ENCODE measurements around the gene HYDIN. TPM values are rescaled to one million over a fixed set of nuclear protein-coding genes. Genes with fewer than 3 reads are reported as not detected.
"Not testable (repeated sequence)": the region's sequence is repeated elsewhere in the genome, so short reads cannot be mapped to it uniquely, and the experiment has no call there.

HYDIN gene
- total RNA-seq, 2 experiments from 2014 or later, result not detected

DNA sequence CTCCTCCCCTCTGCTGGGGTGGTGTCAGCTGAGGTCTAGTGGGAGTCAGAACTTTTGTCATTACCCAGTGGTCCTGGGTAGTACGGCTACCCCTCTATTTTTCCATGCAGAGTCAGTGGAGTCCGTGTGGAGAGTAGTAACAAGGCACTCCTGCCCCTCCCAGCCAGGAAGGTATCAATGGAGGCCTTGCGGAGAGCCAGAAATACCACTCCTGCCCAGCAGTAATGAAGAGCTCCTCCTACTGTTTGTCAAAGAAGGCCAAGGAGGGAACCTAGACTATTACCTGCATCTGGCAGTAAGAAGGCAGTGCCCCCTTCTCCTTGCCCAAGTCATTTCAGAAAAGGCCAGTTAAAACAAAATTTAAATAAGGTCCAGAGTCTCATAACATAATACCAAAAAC is 262.2 kb downstream of the HYDIN start:
- H3K9me3 Mint-ChIP-seq; DNase-seq; H3K27ac Mint-ChIP-seq; H3K27me3 Mint-ChIP-seq; H3K4me3 Mint-ChIP-seq; H3K4me1 Mint-ChIP-seq (ENCODE audit: low read depth); CTCF ChIA-PET; POLR2A ChIA-PET; intact Hi-C loops (cut with micrococcal nuclease); ATAC-seq; H3K36me3 Mint-ChIP-seq (ENCODE audit: low read depth): not testable (repeated sequence)

DNA sequence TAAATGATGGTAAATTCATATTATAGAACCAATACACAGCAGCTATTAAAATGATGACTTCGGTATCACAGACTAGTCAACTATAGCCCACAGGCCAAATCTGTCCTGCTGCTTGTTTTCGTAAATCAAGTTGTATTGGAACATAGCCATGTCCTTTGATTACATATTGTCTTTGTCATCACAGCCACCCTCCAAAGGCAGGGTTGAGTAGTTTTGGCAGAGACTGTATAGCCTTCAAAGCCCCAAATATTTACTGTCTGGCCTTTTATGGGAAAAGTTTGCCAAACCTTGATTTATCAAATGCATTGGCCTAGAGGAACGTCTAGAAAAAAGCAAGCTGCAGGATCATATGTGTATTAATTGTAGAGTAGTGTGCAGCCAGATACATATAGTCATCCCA is 270.4 kb downstream of the HYDIN start:
- DNase-seq; POLR2A ChIA-PET; H3K4me3 Mint-ChIP-seq; H3K9me3 Mint-ChIP-seq; H3K27me3 Mint-ChIP-seq; intact Hi-C loops (cut with micrococcal nuclease); CTCF ChIA-PET; ATAC-seq; H3K4me1 Mint-ChIP-seq (ENCODE audit: low read depth); H3K27ac Mint-ChIP-seq; H3K36me3 Mint-ChIP-seq (ENCODE audit: low read depth): not testable (repeated sequence)

DNA sequence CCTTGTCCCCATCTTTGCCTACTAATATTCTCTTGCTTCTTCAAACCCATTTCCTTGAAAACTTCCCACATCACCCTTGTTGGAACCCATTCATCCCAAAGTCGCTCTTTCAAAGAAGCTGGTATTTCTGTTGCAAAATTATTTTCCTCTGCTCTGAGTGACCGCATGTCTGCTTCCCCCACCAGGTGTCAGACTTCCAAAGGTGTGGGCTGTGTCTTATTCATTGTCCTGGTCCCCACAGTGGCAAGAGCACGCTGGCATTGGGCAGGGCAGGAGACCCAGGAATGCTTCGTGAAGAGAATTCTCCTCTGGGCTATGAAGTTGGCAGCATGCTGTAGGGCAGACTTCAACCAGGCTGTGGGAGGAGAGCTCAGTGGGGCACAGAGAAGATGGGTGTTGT is 275.6 kb downstream of the HYDIN start:
- H3K9me3 Mint-ChIP-seq; H3K36me3 Mint-ChIP-seq (ENCODE audit: low read depth); CTCF ChIA-PET; H3K27ac Mint-ChIP-seq; H3K27me3 Mint-ChIP-seq; DNase-seq; ATAC-seq; H3K4me1 Mint-ChIP-seq (ENCODE audit: low read depth); intact Hi-C loops (cut with micrococcal nuclease); POLR2A ChIA-PET; H3K4me3 Mint-ChIP-seq: not testable (repeated sequence)

DNA sequence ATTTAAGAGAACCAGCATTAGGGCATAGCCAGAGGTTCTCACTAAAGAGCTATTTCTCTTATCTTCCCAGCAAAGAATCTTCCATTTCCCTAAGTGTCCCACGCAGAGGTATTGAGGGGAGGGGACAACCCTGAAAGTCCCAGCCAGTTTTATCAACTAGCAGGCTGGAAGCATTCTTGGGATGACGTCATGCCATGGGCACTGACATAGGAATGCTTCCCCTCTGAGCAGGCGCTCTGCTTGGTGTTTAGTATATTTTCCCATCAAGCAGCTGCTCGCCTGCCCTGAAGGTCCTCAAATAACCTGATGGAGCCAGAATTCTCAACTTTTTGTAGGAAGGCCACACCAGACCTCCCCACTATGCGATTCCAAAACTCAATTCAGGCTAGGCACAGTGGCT is 276.7 kb downstream of the HYDIN start:
- H3K27ac Mint-ChIP-seq; H3K27me3 Mint-ChIP-seq; H3K4me1 Mint-ChIP-seq (ENCODE audit: low read depth); H3K4me3 Mint-ChIP-seq; intact Hi-C loops (cut with micrococcal nuclease); H3K9me3 Mint-ChIP-seq; H3K36me3 Mint-ChIP-seq (ENCODE audit: low read depth); ATAC-seq; CTCF ChIA-PET; POLR2A ChIA-PET; DNase-seq: not testable (repeated sequence)

DNA sequence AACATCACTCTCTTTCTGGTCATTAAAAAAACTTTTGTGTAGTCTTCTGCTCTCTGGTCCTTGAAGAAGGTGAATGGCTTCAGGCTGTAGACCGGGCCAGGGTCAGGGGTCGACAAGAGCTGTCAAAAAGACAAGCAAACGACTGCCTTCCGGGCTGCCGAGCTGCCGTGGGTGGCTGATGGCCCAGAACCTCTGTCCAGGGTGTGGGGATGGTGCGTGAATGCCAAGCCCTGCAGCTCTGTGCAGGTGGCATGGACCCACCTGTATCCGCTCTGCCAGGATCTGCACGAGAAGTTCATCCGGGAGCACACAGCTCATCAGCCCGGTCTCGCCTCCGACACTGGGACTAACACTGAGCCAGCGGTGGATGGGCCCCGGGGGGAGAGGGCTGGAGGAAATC is 287.0 kb downstream of the HYDIN start:
- intact Hi-C loops (cut with micrococcal nuclease); H3K27ac Mint-ChIP-seq; CTCF ChIA-PET; H3K4me1 Mint-ChIP-seq (ENCODE audit: low read depth); ATAC-seq; H3K4me3 Mint-ChIP-seq; H3K27me3 Mint-ChIP-seq; POLR2A ChIA-PET; DNase-seq; H3K9me3 Mint-ChIP-seq; H3K36me3 Mint-ChIP-seq (ENCODE audit: low read depth): not testable (repeated sequence)

DNA sequence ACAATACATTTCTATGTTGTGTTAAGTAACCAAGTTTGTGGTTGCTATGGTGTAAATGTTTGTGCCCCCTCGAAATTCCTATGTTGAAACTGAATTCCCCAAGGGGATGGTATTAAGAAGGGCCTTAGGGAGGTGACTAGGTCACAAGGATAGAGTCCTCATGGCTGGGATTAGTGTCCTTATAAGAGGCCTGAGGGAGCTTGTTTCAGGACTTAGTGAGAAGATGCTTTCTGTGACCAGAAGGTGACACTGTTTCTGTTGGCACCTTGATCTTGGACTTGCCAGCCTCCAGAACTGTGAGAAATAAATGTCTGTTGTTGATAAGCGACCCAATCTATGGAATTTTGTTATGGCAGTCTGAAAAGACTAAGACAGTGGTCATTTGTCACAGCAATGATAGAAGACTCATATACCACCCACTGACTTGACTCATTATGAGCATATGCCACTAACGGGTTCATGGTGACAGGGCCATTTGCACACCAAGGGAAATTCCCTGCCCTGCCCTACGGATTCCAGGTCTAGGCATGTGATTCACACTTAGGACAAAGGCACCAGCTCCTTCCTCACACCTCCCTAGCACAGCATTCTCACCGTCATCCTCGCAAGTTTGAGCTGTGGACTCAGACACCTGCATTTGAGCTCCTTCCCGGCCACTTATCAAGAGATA is 290.7 kb downstream of the HYDIN start:
- H3K36me3 Mint-ChIP-seq (ENCODE audit: low read depth); H3K4me3 Mint-ChIP-seq; H3K27me3 Mint-ChIP-seq; CTCF ChIA-PET; POLR2A ChIA-PET; H3K9me3 Mint-ChIP-seq; H3K4me1 Mint-ChIP-seq (ENCODE audit: low read depth); H3K27ac Mint-ChIP-seq; intact Hi-C loops (cut with micrococcal nuclease); DNase-seq: not testable (repeated sequence)
- peak; percentile 27 for ATAC-seq

DNA sequence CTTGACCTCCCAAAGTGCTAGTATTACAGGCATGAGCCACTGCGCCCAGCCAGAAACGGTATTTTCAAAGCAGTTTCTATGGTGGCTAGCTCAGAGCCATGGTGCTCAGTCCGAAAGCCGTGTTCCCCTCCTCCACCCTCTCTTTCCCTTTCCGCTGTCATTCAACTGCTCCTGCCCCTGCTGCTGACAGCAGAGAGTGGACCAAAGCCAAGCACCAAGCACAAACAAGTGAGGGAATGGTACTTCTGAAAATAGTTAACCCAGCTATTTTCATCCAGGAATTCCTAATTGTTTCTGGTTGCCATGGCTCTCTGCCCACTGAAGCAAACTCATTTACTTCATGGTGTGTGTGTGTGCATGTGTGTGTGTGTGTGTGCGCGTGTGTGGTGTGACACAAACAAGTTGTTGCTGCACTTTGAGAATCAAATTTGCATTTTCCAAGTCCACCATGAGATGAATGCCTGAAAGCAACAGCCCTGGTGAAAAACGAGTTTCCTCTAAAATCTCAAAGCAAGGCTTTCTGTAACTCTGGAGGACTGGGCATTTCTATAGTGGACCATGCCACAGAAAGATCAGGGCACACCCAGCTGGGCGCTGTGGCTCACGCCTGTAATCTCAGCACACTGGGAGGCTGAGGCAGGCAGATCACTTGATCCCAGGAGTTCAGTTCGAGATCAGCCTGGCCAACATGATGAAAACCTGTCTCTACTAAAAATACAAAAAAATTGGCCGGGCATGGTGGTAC is 293.6 kb downstream of the HYDIN start:
- ATAC-seq; H3K4me3 Mint-ChIP-seq; H3K27ac Mint-ChIP-seq; CTCF ChIA-PET; H3K36me3 Mint-ChIP-seq (ENCODE audit: low read depth); H3K9me3 Mint-ChIP-seq; POLR2A ChIA-PET; H3K4me1 Mint-ChIP-seq (ENCODE audit: low read depth); DNase-seq; H3K27me3 Mint-ChIP-seq; intact Hi-C loops (cut with micrococcal nuclease): not testable (repeated sequence)

DNA sequence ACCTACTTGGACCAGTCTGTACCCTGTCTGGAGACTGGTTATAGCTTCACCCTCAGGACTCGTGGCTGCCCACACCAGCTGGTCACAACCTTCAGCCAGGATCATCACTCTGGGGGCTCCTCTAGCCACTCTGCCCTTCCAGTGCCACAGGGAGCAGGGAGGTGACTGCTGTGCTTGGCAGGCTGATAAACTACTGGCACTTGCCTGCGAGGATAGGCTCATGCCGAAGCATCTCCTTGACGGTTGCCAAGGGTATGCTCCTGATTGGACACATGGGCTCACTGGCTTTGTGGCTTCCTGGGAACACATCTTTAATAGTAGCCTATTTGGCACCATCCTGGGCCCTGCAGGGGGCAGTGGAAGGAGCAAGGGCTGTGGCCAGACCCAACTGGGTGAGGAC is 295.2 kb downstream of the HYDIN start:
- H3K36me3 Mint-ChIP-seq (ENCODE audit: low read depth); H3K27me3 Mint-ChIP-seq; ATAC-seq; DNase-seq; POLR2A ChIA-PET; H3K9me3 Mint-ChIP-seq; H3K4me1 Mint-ChIP-seq (ENCODE audit: low read depth); H3K4me3 Mint-ChIP-seq; CTCF ChIA-PET; intact Hi-C loops (cut with micrococcal nuclease); H3K27ac Mint-ChIP-seq: not testable (repeated sequence)

DNA sequence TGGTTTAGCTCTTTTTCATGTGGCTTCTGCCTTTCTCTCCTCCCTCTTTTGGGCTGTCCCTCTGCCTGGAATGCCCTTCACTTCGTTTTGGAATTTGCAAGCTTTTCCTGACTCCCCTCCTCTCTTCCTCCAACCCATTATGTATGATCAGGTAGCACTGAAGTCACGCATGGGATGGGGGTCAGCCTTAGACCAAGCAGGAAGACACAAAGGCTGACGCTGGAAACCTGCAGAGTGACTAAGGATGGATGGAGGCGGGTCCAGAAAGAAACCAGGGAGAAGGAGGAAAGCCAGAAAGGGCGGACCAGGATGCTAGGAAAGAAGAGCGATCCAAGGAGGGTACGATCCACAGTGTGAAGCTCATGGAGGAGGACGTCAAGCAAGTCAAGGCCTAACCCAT is 296.8 kb downstream of the HYDIN start:
- H3K4me3 Mint-ChIP-seq; H3K36me3 Mint-ChIP-seq (ENCODE audit: low read depth); H3K4me1 Mint-ChIP-seq (ENCODE audit: low read depth); intact Hi-C loops (cut with micrococcal nuclease); DNase-seq; POLR2A ChIA-PET; ATAC-seq; H3K9me3 Mint-ChIP-seq; H3K27me3 Mint-ChIP-seq; H3K27ac Mint-ChIP-seq; CTCF ChIA-PET: not testable (repeated sequence)

DNA sequence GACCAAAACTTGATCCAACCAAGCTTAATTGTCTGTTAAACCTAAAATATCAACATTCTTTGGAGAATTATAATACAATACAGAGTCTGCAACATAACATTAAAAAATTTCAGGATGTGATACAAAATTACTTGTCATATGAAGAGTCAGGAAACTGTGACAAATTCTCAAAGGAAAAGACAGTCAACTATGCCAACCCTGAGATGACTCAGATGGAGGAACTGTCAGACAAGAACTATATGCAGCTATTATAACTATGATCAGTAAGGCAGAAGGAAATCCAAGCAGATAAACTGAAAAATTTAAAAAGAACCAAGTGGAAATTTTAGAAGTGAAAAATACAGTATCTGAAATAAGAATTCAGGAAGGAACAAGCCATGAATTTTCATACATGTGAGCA is 299.8 kb downstream of the HYDIN start:
- H3K27me3 Mint-ChIP-seq; H3K36me3 Mint-ChIP-seq (ENCODE audit: low read depth); POLR2A ChIA-PET: not testable (repeated sequence)

DNA sequence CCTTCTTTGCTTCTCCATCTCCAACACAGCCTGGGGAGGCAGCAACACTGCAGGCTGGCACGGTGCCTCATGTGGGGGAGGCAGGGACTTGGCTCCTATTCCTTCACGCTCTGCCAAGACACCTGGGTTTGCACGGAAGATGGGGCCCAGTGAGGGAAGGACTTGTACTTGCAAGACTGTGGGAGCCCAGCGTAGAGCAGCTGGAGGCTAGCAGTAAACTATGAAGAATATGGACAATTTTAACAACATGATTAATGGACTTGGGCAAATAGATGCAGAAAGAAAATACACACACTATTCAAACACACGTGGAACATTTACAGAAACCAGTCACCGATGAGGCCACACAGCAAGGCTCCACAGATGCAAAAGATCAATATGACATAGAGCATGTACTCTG is 308.4 kb downstream of the HYDIN start:
- ATAC-seq, result not testable (repeated sequence)

More for the DNA sequence above, 299.8 kb downstream of the HYDIN start:
- DNase-seq; H3K4me3 Mint-ChIP-seq; CTCF ChIA-PET; H3K9me3 Mint-ChIP-seq; H3K27ac Mint-ChIP-seq; H3K4me1 Mint-ChIP-seq (ENCODE audit: low read depth); intact Hi-C loops (cut with micrococcal nuclease); ATAC-seq: not testable (repeated sequence)

DNA sequence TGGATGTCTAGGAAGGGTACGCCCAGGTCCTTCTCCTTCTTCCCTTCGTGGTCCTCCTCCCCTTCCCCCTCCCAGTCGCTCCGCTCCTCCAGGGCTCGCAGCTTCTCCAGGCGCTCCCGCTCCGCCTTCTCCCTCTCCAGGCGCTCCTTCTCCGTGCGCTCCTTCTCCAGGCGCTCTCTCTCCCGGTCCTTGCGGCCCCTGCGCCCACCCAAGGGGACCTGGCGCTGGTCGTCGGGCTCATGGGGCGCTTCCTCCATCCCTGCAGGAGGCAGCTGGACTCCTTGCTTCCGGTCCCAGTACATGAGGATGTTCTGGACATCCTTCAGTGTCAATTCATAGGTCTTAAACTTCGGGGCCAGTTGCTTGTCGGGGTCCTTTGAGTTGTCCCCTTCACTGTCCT is 309.9 kb downstream of the HYDIN start:
- H3K27me3 Mint-ChIP-seq; ATAC-seq; H3K4me1 Mint-ChIP-seq (ENCODE audit: low read depth); CTCF ChIA-PET; intact Hi-C loops (cut with micrococcal nuclease); H3K27ac Mint-ChIP-seq; H3K4me3 Mint-ChIP-seq; DNase-seq; H3K9me3 Mint-ChIP-seq; H3K36me3 Mint-ChIP-seq (ENCODE audit: low read depth); POLR2A ChIA-PET: not testable (repeated sequence)

More for the DNA sequence above, 308.4 kb downstream of the HYDIN start:
- CTCF ChIA-PET; intact Hi-C loops (cut with micrococcal nuclease); H3K9me3 Mint-ChIP-seq; H3K27me3 Mint-ChIP-seq; H3K4me3 Mint-ChIP-seq; POLR2A ChIA-PET; H3K4me1 Mint-ChIP-seq (ENCODE audit: low read depth); H3K36me3 Mint-ChIP-seq (ENCODE audit: low read depth); DNase-seq; H3K27ac Mint-ChIP-seq: not testable (repeated sequence)
